GM12872 (cell line): ENCODE data around the gene PCDHA2.

Source experiments
- CTCF ChIP-seq: IDR thresholded peaks from 3 replicates; pipeline ENCODE4 v1.5.1; 2011; ENCODE audit warnings: low read depth, mild to moderate bottlenecking, low read length, moderate library complexity; ENCODE audit not compliant: insufficient read depth

PCDHA2 gene

GRCh38 chr5:140821375-140822280, 27.0 kb downstream of the PCDHA2 start, which contains the start of gene PCDHA5:
TSS of gene PCDHA5 (plus strand) at chr5:140821613.
- no peak for TF ChIP-seq CTCF

- TF ChIP-seq CTCF = no peak
Measured at GRCh38 chr5:140822281-140822629, 27.6 kb downstream of the PCDHA2 start.

- no peak for TF ChIP-seq CTCF
Measured at GRCh38 chr5:140823475-140823874, 28.8 kb downstream of the PCDHA2 start.

- TF ChIP-seq CTCF = no peak
Measured at GRCh38 chr5:140827704-140828361, 33.2 kb downstream of the PCDHA2 start, which contains the start of gene PCDHA6. TSS of gene PCDHA6 (plus strand) at chr5:140827960. CDS start at chr5:140828092, 132 bp downstream.

GRCh38 chr5:140828362-140828737, 33.7 kb downstream of the PCDHA2 start:
- no peak for TF ChIP-seq CTCF

- no peak for TF ChIP-seq CTCF
Measured at GRCh38 chr5:140833993-140834392, 39.3 kb downstream of the PCDHA2 start, which contains the start of gene PCDHA7. TSS of gene PCDHA7 (plus strand) at chr5:140834269. CDS start at chr5:140834384, 115 bp downstream.
